ENCODE data around the gene HDAC5.
"Not testable (repeated sequence)": the region's sequence is repeated elsewhere in the genome, so short reads cannot be mapped to it uniquely, and the experiment has no call there.

The HDAC5 gene

GRCh38 chr17:44034688-44035087 lies 88.8 kb downstream of the HDAC5 start:
- not testable (repeated sequence) for H3K4me1 ChIP-seq (ENCODE audit: control insufficient read depth in 1 of 2, insufficient read depth in 2 of 2, low read length in 2 of 2); H3K27ac ChIP-seq (ENCODE audit: low read depth, low read length); H3K4me3 ChIP-seq (ENCODE audit: low read depth, low read length); H2AK5ac ChIP-seq (ENCODE audit: low read length); H4K91ac ChIP-seq (ENCODE audit: low read depth, low read length); H2BK12ac ChIP-seq (ENCODE audit: low read length); H3K27me3 ChIP-seq (ENCODE audit: insufficient read depth, low read length); H4K12ac ChIP-seq (ENCODE audit: low read depth, low read length); H3K18ac ChIP-seq (ENCODE audit: low read length); H3K9me3 ChIP-seq (ENCODE audit: insufficient read depth, low read depth, low read length); H2AFZ ChIP-seq (ENCODE audit: insufficient read depth, low read length, poor library complexity); H3K79me1 ChIP-seq (ENCODE audit: low read length); H2BK120ac ChIP-seq (ENCODE audit: insufficient read depth, low read length, poor library complexity); DNase-seq; H3K4ac ChIP-seq (ENCODE audit: low read depth, low read length); H4K8ac ChIP-seq (ENCODE audit: low read depth, low read length); H3K4me2 ChIP-seq (ENCODE audit: low read length); H3K14ac ChIP-seq (ENCODE audit: low read length); H2BK5ac ChIP-seq (ENCODE audit: low read depth, low read length, poor library complexity); H3K23ac ChIP-seq (ENCODE audit: low read length); H3K9ac ChIP-seq (ENCODE audit: low read length); H3K79me2 ChIP-seq (ENCODE audit: control insufficient read depth, insufficient read depth, low read length, poor library complexity)
- peaks cover 31 to 51% of the 10 kb centered on the region in 2 experiments for H3K36me3 ChIP-seq (ENCODE audit: control insufficient read depth in 1 of 2, insufficient read depth in 2 of 2, low read length in 2 of 2)
- no CpG with 5 or more reads among the region's 3 CpGs for WGBS (ENCODE audit: extremely low coverage, insufficient coverage, insufficient read length)

- H3K9me3 ChIP-seq (ENCODE audit: insufficient read depth, low read depth, low read length), result no peaks in the 10 kb centered on the region
Observed at GRCh38 chr17:44033861-44034408, 89.5 kb downstream of the HDAC5 start.

GRCh38 chr17:44030482-44030881 lies 93.0 kb downstream of the HDAC5 start:
- Histone ChIP-seq H4K91ac (ENCODE audit: low read depth, low read length) (no peak overlapping the region), H3K4me1 (ENCODE audit: control insufficient read depth in 1 of 2, insufficient read depth in 2 of 2, low read length in 2 of 2) (no peaks in the 10 kb centered on the region), H3K4me3 (ENCODE audit: low read depth, low read length) (no peak overlapping the region), H2BK120ac (ENCODE audit: insufficient read depth, low read length, poor library complexity) (no peak overlapping the region), H3K23ac (ENCODE audit: low read length) (no peak overlapping the region), H3K27me3 (ENCODE audit: insufficient read depth, low read length) (no peaks in the 10 kb centered on the region), H3K79me1 (ENCODE audit: low read length) (no peaks in the 10 kb centered on the region), H3K79me2 (ENCODE audit: control insufficient read depth, insufficient read depth, low read length, poor library complexity) (no peaks in the 10 kb centered on the region), H2AFZ (ENCODE audit: insufficient read depth, low read length, poor library complexity) (no peak overlapping the region), H3K14ac (ENCODE audit: low read length) (no peak overlapping the region), H2BK5ac (ENCODE audit: low read depth, low read length, poor library complexity) (no peak overlapping the region), H4K12ac (ENCODE audit: low read depth, low read length) (no peak overlapping the region), H3K36me3 (ENCODE audit: control insufficient read depth in 1 of 2, insufficient read depth in 2 of 2, low read length in 2 of 2) (peaks cover 20 to 38% of the 10 kb centered on the region in 2 experiments), H3K27ac (ENCODE audit: low read depth, low read length) (no peak overlapping the region), H3K4ac (ENCODE audit: low read depth, low read length) (no peak overlapping the region), H2BK12ac (ENCODE audit: low read length) (no peak overlapping the region), H3K4me2 (ENCODE audit: low read length) (no peak overlapping the region), H3K18ac (ENCODE audit: low read length) (no peak overlapping the region), H4K8ac (ENCODE audit: low read depth, low read length) (no peak overlapping the region), H2AK5ac (ENCODE audit: low read length) (no peak overlapping the region), H3K9me3 (ENCODE audit: insufficient read depth, low read depth, low read length) (no peaks in the 10 kb centered on the region), H3K9ac (ENCODE audit: low read length) (no peak overlapping the region)
- DNase-seq, result no peak
- WGBS (ENCODE audit: extremely low coverage, insufficient coverage, insufficient read length), result no CpG with 5 or more reads among the region's 3 CpGs

More at GRCh38 chr17:44033861-44034408, 89.5 kb downstream of the HDAC5 start:
- Histone ChIP-seq H2AK5ac (ENCODE audit: low read length) (no peak overlapping the region), H3K18ac (ENCODE audit: low read length) (no peak overlapping the region), H2BK120ac (ENCODE audit: insufficient read depth, low read length, poor library complexity) (no peak overlapping the region), H4K8ac (ENCODE audit: low read depth, low read length) (no peak overlapping the region), H4K12ac (ENCODE audit: low read depth, low read length) (no peak overlapping the region), H2AFZ (ENCODE audit: insufficient read depth, low read length, poor library complexity) (no peak overlapping the region), H3K4me1 (ENCODE audit: control insufficient read depth in 1 of 2, insufficient read depth in 2 of 2, low read length in 2 of 2) (no peaks in the 10 kb centered on the region), H3K27me3 (ENCODE audit: insufficient read depth, low read length) (no peaks in the 10 kb centered on the region), H3K27ac (ENCODE audit: low read depth, low read length) (no peak overlapping the region), H3K4me3 (ENCODE audit: low read depth, low read length) (no peak overlapping the region), H4K91ac (ENCODE audit: low read depth, low read length) (no peak overlapping the region), H2BK5ac (ENCODE audit: low read depth, low read length, poor library complexity) (no peak overlapping the region), H3K9ac (ENCODE audit: low read length) (no peak overlapping the region), H3K36me3 (ENCODE audit: control insufficient read depth in 1 of 2, insufficient read depth in 2 of 2, low read length in 2 of 2) (peaks cover 33 to 55% of the 10 kb centered on the region in 2 experiments), H3K79me1 (ENCODE audit: low read length) (no peaks in the 10 kb centered on the region), H3K23ac (ENCODE audit: low read length) (no peak overlapping the region), H3K14ac (ENCODE audit: low read length) (no peak overlapping the region), H3K4me2 (ENCODE audit: low read length) (no peak overlapping the region), H3K79me2 (ENCODE audit: control insufficient read depth, insufficient read depth, low read length, poor library complexity) (no peaks in the 10 kb centered on the region), H3K4ac (ENCODE audit: low read depth, low read length) (no peak overlapping the region), H2BK12ac (ENCODE audit: low read length) (no peak overlapping the region)
- no peak for DNase-seq
- WGBS (ENCODE audit: extremely low coverage, insufficient coverage, insufficient read length), result no CpG with 5 or more reads among the region's 3 CpGs

- H3K9ac ChIP-seq (ENCODE audit: low read length), result no peak overlapping the region
- H3K27me3 ChIP-seq (ENCODE audit: insufficient read depth, low read length), result no peaks in the 10 kb centered on the region
- H3K27ac ChIP-seq (ENCODE audit: low read depth, low read length), result no peak overlapping the region
- DNase-seq, result no peak
- no peaks in the 10 kb centered on the region for H3K79me1 ChIP-seq (ENCODE audit: low read length)
- H3K4me2 ChIP-seq (ENCODE audit: low read length), result no peak overlapping the region
- H3K4me1 ChIP-seq (ENCODE audit: control insufficient read depth in 1 of 2, insufficient read depth in 2 of 2, low read length in 2 of 2), result no peaks in the 10 kb centered on the region
- H3K18ac ChIP-seq (ENCODE audit: low read length), result no peak overlapping the region
- no peak overlapping the region for H3K23ac ChIP-seq (ENCODE audit: low read length)
- no peaks in the 10 kb centered on the region for H3K79me2 ChIP-seq (ENCODE audit: control insufficient read depth, insufficient read depth, low read length, poor library complexity)
- no peaks in the 10 kb centered on the region for H3K9me3 ChIP-seq (ENCODE audit: insufficient read depth, low read depth, low read length)
- no peak overlapping the region for H2AK5ac ChIP-seq (ENCODE audit: low read length)
- WGBS (ENCODE audit: extremely low coverage, insufficient coverage, insufficient read length), result no CpG with 5 or more reads among the region's 5 CpGs
- H3K14ac ChIP-seq (ENCODE audit: low read length), result no peak overlapping the region
- no peak overlapping the region for H4K12ac ChIP-seq (ENCODE audit: low read depth, low read length)
- H3K4ac ChIP-seq (ENCODE audit: low read depth, low read length), result no peak overlapping the region
- no peak overlapping the region for H2BK120ac ChIP-seq (ENCODE audit: insufficient read depth, low read length, poor library complexity)
- H2BK5ac ChIP-seq (ENCODE audit: low read depth, low read length, poor library complexity), result no peak overlapping the region
- H3K36me3 ChIP-seq (ENCODE audit: control insufficient read depth in 1 of 2, insufficient read depth in 2 of 2, low read length in 2 of 2), result peaks cover 24 to 38% of the 10 kb centered on the region in 2 experiments
- no peak overlapping the region for H3K4me3 ChIP-seq (ENCODE audit: low read depth, low read length)
- H2BK12ac ChIP-seq (ENCODE audit: low read length), result no peak overlapping the region
- no peak overlapping the region for H4K91ac ChIP-seq (ENCODE audit: low read depth, low read length)
- no peak overlapping the region for H4K8ac ChIP-seq (ENCODE audit: low read depth, low read length)
- H2AFZ ChIP-seq (ENCODE audit: insufficient read depth, low read length, poor library complexity), result no peak overlapping the region
Observed at GRCh38 chr17:44029736-44030135, 93.7 kb downstream of the HDAC5 start.
